Effector CD4-positive, alpha-beta T cell (primary cell): ENCODE results near the gene MOB3B.

Experiments used
- DNase-seq: peaks from one replicate; pipeline ENCODE4 v3.0.0-alpha.2; 2020

The MOB3B gene

DNA sequence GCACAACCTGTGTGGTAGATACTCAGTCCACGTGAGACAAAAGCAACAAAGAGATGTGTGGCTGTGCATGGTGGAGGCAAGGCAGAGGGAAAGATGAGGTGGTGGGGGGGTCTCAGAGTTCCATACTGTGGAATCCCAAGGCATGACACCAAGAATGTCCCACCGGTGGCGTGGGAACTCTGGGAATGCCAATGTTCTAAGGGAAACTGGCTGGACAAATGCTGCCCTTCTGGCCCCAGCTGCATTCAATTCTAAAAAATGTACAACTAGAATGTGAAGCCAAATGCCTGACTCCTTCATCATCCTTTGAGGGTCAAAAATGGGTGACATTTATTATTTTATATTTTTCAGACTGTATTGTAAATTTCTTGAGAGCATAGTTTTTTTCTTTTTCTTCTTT lies 174.4 kb downstream of the MOB3B start:
- no peak for DNase-seq

DNA sequence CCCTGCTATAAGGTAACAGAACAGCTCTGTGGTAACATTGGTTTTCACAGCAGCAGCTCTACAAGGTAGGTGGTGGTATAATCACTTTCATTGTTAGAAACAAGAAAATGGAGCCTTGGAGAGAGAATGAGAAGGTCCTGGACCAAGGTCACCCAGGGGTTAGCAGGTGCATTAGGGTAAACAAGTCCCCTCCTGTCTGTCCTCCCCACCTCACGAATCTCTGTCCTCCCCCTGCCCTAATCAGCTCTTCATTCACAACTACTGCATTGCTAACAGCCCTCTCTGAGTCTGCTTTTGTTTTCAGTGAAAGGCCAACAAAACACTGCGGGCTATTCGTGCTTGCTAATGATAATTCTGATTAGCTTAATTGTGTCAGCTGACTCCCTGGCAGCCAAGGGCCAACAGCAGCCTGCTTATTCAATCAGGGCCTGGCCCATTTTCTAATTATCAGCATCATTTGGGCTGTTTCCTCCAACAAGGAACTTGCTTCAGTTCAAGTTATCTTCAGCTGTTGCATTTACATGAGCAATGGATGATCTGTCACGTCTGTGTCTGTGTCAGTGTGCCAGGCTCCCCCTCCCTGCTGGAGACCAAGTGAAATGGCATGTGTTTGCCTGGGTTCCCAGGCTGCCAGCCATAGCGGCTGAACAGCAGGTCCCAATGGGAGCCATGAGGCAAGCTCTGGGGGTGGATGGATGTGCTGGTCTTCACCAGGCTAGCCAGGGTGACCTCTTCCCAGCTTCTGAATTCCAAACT lies 176.0 kb downstream of the MOB3B start:
- DNase-seq: no peak

DNA sequence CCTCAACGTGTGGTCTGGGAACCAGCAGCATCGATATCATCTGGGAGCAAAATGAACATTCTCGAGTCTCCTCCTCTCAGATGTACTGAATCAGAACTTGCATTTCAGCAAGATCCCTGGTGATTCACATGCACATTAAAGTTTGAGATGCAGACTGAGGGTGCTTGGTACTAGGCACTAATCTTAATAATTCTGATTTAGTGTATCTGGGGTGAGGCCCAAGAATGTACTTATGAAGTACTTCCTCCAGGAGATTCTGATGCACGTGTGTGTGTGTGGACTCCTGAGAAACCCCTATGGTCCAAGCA lies 176.5 kb downstream of the MOB3B start:
- DNase-seq: no peak

DNA sequence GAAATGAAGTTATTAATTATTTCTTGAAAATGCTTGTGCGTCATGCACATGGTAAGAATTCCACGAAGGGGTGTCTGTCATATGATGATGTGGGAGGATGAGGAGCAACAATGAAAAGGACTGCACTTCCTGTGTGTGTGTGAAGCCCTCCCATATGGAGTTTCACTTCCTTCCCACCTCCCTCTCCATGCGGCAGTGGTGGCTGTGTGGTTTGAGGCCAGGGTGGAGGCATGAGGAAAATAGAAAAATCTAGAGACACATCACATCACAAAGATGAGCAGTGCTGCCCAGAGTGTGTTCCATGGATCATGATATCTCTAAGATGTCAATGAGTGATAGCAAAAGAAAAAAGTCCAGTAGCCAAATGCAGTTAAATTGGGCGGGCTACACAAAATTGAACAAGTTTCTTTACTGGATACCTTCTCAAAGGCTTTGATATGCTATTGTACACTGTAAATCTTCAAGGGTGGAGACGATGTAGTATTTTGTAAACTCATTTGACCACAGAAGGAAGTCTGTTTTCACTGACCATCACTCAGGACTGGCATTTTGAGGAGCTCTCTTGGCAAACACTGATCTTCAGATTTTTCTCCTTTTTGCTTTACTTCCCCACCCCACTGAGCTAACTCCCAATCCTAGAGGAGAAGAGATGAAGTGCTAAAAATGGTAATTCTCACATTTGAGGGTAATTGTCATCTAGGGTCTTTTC lies 177.0 kb downstream of the MOB3B start:
- no peak for DNase-seq

DNA sequence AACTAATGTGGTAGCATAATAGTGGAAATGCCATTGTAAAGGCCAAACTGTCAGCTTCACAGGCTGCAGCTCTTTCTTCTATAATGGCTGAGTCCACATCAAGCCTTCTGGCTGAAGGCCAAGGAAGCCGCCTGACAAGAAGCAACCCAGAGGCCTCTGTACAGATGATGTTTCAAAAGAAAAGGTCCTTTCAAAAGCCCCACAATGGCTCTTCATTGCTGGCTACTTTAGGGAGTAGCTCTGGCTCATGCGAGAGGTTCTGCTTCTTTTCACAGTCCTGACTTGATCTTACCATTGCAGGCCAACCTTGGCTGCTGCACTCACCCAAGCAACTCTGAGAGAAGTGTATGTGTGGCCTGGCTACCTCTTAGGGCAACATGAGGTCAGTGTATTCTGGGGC lies 178.2 kb downstream of the MOB3B start:
- no peak for DNase-seq

DNA sequence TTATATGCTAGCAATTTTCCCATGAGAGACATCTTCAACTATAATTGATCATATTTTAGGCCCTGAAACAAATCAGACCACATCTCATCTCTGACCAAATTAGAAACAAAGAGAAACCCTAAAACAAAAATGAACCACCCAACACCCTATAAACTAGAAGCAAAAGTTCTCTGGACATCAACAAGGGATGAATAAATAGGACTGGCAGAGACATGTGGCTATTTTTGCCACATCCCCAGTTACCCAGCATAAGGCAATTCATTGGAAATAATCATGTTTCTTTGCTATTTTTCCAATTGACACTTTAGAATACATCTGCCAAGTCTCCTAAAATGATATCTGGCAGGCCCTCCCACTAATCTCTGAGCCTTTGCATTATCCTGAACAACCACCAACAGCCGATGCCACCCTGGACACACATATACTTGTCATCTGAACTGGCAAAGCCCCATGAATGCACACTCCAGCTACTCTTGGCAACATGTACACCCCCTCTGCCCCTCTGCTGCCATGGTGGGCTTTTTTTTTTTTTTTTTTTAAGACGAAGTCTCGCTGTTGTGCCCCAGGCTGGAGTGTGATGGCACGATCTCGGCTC lies 179.1 kb downstream of the MOB3B start:
- DNase-seq: no peak

DNA sequence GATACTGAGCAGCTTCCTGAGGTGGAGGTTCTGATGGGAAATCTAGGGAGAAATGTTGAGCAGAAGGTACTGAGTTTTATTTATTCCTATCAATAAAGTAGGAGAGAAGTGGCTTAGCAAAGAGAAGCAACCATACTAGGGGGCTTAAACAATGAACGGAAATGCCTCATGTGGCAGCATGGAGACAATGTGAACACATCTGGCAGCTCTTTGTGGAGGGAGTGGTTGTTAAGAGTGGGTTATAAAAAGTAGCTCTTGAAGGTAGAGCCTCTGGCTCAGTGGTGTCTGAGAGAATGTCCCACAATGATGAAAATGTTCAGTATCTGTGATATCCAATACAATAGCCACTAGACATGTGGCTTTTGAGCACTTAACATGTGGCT lies 179.9 kb downstream of the MOB3B start:
- no peak for DNase-seq

DNA sequence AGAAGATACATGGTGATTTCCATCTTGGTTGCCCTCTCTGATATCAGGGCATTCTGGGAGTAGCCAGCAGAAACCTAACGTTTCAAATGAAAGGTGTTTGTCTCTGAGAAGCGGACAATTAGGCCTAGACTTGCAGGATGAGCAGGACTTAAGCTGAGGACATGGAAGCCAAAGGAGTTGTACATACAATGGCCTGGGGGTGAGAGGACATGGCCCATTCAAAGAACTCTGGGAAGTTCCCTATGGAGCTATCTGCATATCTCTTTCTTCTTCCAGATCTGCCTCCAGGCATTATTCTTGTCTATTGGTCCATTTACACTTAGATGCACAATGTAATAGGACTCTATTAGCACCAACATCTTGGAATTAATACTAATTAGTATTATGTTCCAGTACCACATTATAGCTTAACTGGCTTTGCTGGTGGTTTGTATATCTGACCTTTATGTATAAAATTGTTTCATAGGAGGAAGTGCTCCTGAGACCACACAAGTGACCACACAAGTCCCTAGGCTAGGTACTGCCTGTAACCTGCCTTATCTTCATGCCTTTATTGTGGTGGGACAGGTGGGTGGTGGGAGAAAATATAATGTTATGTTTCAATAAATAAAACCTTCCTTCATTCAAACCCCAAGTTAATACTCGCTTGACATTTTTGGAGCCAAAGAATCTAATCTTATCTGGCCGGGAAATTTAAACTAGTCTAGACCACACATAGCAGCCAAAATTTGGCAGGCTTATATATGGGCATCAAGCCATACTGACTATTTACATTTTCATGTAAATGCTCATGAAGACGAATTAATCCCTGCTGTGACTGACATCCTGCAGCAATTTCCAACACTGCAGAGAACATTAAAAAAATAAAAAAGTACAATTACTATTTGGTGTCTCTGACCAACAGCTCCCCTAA lies 180.6 kb downstream of the MOB3B start:
- no peak for DNase-seq

DNA sequence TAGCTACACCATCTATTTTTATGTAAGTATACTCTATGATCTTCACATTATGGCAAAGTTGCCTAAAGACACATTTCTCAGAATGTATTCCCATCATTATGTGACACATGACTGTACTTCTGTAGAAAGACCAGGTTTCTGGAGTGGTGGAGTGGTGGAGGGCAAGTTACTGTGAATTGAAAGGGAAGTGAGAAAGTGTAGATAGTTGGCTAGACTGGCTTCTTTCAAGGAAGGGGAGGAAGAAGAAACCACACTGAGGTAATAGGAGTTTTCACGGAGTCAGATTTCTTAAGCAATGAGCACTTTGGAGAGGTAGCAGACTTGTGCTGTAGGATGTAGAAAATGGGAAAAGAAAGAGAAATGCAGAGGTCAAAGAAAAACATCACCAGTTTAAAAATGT lies 181.7 kb downstream of the MOB3B start:
- DNase-seq: no peak

DNA sequence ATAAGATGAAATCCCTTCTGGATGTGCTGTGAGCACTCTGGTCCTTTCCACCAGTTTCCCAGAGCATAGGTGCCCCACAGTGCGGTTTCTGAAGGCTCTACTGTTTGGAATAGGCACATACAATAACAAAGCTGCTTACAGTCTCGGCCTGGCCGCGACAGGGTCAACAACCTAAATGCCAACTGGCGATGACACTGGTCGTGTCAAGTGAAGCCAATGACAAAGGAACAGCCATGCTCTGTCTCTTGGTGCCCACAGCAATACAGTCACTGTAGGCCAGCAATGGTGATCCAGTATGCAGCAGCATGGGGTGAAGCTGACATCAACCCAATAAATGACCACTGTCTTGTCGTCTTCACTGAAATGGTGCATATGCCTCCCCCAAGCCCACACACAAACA lies 184.8 kb downstream of the MOB3B start:
- no peak for DNase-seq

DNA sequence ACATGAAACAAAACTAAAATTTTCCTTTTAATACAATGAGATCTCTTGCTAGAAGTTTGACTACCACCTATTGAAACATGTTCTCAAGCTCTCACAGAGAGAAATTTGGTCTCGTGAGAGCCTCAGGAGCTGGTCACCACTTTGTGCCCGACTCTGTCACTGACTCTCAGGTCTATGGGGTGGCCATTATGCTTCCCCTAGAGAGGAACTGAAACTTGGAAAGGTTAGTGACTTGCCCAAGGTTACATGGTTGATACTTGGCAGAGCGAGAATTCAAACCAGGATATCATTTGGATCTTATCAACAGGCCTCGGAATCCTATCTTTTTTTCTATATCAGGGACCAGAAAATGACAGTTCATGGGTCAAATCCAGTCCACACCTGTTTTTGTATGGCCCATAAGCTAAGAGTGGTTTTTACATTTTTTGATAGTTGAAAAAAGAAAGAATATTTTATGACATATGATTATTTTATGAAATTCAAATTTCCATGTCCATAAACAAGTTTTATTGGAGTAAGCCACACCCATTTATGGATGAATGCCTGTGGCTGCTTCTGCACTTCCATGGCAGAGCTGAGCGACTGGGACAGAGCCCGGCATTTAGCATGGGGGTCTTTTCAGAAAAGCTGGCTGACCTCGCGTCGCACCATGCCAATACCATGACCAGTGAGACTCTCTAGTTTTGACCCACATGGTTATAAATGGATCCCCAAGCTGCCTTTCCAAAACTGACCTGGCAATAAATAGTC lies 187.9 kb downstream of the MOB3B start:
- no peak for DNase-seq

DNA sequence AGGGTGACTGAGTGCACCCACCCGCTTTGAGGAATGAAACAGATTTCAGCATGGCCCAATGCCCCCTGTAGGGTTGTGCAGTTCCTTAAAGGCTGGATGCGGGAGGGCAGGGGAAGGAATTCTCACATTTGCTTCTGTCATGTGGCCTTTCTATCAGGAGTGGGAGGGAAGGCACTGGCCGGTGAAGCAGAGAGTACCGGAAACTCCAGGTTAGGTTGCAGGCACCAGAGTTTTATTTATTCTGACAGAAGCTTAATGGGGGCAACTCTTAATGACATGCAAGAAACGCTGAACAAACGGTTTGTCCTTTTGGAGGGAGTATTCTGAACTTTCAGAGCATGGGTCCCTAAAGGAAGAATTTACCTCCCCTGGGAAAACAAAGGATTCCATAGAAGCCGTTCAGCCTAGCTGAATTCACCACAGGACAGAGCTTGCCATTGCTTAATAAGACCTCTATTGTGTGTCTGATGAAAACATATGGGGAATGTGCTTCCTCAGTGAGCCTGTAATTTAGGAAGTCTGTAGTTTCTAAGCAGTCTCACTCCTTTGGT lies 188.6 kb downstream of the MOB3B start:
- no peak for DNase-seq

DNA sequence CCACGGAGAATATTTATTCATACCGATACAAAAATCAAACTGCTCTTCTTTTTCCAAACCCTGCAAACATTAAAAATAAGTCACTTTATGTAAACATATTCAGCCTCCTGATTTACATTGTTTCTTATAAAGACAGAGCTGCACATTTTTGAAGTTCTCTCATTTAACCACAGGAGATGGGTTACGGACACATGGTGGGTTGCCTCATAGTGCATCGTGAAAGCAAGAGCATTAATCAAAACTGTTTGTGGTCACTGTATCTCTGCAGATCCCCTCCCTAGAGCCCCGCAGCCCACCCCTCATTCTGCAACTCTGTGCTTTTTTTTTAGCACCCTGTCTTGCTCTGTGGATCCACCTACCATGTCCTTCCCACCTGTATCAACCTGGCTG lies 189.3 kb downstream of the MOB3B start:
- no peak for DNase-seq

DNA sequence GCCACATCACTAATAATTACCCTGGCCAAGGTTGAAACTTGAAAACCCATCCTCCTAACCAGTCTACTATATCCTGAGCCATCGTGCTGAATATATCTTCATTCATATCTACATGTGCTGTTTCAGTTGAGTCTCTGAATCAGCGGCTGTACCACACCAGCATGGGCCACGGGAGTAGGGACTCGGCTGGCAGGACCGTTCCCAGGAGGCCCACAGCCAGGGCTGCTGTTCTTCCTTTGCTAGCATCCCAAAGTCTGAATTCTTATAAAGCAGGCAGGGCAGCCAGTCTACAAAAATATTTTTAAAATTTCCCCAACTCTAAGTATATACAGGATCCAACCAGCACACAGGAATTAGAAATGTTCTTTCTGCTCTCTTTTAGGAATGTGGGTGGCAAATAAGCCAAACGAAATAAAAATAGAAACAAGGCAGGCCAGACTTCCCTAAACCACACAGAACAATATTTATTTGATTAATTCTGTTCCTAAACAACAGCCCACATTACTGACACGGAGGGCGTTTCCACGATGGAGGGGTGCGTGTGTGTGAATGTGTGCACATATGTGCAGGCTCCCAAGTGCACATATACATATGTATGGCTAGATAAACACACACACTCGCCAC lies 189.8 kb downstream of the MOB3B start:
- no peak for DNase-seq

DNA sequence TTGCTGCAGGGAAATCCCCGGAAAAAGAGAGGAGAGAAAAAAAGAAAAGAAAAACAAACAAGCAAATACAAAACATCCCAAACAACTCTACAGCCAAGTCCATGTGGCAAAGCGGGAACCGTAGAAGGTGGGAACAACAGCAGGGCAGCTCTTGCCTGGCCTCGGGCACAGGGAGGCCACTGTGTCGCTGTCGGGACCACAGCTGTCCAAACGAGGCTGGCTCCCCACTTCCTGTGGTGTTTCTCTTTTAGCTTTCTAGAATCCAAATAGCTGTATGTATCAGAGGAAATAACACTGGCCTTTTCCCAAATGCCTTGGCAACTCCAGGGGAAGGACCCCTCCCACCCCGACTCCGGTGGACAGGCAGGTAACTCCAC lies 191.1 kb downstream of the MOB3B start:
- no peak for DNase-seq

DNA sequence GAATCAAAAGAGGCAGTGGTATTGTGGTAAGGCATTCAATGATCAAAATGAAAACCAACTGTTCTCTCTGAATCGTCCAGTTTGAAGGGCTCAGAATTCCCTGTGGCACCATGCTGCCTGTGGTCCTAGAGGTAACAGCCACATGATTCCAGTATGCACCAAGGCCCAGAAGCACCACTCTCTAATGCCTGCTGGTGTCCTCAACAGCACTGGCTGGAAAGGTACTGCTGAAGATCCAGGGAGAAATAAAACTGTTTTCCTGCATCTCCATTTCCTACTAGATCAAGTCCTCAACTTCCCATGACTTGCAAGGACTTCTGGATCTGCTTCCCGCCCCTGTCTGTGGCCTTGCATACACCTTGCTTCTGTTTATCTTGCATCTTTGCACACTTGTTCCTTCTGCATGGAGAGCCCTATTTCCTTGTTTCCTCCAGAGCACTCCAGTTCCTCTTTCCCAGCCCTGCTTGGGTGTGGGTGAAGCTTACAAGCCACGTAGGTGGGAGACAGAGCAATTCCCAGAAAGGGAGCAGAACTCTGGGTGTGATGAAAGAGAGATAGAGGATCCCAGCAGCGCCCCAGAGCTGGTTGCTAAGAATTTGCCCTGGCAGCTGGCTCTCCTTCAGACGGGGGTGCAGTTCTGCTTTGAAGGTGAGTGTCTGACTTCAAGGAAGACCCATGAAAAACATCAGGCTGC lies 191.6 kb downstream of the MOB3B start:
- DNase-seq: no peak

DNA sequence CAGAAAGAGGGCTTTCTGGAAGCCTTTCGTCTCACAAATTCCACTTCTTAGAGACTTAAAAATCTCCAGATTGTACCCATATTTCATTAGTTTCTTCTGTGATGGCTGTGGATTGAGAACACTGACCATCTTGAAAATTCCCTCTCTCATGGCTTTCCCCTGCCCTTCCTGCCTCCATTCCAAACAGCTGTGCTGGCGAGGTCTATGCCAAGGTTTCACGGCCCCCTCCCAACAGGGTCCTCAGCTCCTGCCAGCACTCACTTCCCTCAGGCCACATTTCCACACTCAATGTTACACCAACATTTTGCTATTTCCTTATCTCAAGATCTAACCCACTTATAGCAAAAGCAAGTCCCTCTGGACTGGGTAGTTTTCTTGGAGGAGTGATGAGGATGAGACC lies 192.4 kb downstream of the MOB3B start:
- no peak for DNase-seq

DNA sequence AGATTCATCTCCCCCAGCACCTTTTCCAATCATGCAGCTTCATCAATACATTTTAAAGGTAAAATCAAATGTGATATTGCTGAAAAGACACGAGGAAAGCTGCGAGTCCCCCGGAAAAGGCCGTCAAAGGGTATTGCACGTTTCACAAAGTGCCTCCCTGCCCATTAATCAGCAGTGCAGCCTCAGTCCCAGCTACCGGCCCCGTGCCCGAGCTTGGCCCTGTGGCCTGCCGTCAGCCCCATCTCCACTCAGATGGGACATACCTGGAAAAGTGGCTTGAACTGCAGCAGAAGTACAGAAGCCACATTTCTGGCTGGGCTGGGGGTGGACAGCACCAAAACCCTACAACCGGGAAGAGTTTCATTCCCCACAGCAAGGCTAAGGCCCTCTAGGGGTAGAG lies 192.8 kb downstream of the MOB3B start:
- no peak for DNase-seq

DNA sequence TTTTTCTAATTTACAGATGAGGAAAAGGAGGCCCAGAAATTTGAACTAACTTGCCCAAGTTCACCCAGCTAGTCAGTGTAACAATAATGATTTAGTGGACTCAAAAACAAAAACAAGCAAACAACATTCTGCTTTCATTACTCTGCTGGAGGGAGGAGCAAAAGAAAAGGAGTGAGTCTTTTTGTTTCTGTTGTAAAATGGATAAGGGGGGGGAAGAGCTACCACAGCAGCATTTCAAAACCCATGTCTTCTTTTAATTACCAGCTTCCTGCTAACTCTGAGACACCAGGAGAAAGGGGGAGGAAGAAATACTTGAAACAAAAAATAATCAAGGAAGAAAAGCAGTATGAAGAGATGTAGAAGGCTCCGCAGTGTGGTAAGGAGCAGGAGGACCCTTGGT lies 193.5 kb downstream of the MOB3B start:
- no peak for DNase-seq

DNA sequence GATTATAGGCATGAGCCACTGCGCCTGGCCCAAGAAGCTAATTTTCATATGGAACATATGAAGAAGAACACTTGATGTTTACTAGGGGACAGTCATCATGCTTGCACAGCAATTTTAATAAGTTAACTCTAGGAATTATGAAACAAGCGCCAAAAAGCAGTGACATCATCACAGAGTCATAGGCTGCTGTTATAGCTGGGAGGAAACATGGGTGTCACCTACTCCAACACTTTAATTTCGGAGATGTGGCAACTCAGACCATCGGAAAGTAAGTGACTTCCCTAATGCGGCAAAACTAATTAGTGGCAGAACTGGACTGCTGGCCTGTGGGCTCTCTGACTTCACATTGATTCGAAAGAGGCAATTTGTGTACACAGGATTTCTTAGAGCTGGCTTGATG lies 194.5 kb downstream of the MOB3B start:
- DNase-seq: no peak
